NB4 (cell line): ENCODE measurements around the gene PLXDC1.

Experiments used
- CTCF ChIP-seq: IDR thresholded peaks from one replicate; pipeline ENCODE4 v1.5.1; 2012; ENCODE audit warnings: low read depth, low read length
- POLR2A ChIP-seq: IDR thresholded peaks from 2 replicates; pipeline ENCODE4 v1.6.1; 2011; ENCODE audit warnings: mild to moderate bottlenecking; ENCODE audit not compliant: insufficient read length; ENCODE audit errors: extremely low read depth

DNA sequence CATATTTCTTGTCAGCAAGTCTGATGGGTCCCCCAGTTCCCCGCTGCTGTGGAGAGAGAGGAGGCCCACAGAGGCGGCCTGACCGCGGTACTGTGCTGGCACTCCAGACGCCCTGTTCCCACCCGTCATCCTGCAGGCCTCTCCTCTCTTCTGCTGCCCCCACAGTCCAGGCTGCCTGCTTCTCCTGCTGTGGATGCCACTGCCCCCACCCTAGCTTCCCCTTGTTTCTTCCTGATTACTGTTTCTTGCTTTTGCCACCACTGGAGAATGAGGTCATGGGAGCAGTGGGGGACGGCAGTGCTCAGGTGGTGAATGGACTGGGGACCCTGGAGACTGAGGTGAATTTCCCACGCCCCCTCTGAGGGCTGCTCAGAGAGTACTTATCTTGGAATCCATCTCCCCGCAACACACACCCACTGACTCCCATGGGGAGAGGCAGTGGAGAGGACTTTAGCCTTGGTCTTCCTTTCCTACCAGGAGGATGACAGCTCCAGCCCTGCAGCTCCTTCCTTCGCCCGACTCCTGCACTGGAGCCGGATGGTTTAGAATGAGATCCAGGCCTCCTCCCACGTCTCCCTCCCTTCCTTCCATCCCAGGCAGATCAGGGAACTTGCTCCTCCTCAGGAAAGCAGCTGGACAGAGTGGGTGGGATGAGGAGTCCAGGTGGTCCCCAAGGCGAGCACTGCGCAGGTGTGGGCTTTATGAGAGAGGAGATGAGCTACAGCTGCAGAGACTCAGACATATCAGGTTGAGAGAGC, 60.4 kb downstream of the PLXDC1 start:
- TF ChIP-seq CTCF (no peak), POLR2A (no peak)
